Stimulated activated CD8-positive, alpha-beta memory T cell treated with anti-CD3 and anti-CD28 coated beads, Interleukin-15, amount 100 ng/mL, for 1 hour (primary cell): ENCODE results near the gene ISLR2.
"Not testable (repeated sequence)": the region's sequence is repeated elsewhere in the genome, so short reads cannot be mapped to it uniquely, and the experiment has no call there.

Experiments
- DNase-seq: peaks from one replicate; pipeline ENCODE4 v3.0.0-alpha.2; 2020; ENCODE audit warnings: low read depth

Gene ISLR2

GRCh38 chr15:74157868-74158827 is 27.8 kb downstream of the ISLR2 start:
- DNase-seq: no peak

- no peak for DNase-seq
Measured at GRCh38 chr15:74158855-74159650, 28.7 kb downstream of the ISLR2 start.

- DNase-seq: no peak
Measured at GRCh38 chr15:74159773-74160172, 29.4 kb downstream of the ISLR2 start.

- not testable (repeated sequence) for DNase-seq
Measured at GRCh38 chr15:74160390-74160789, 30.0 kb downstream of the ISLR2 start.

GRCh38 chr15:74162195-74162536 is 31.8 kb downstream of the ISLR2 start:
- DNase-seq: not testable (repeated sequence)

- DNase-seq: no peak
Measured at GRCh38 chr15:74165461-74165860, 35.1 kb downstream of the ISLR2 start.

GRCh38 chr15:74167891-74168331 is 37.5 kb downstream of the ISLR2 start:
- DNase-seq: no peak

GRCh38 chr15:74168711-74169126 is 38.3 kb downstream of the ISLR2 start:
- no peak for DNase-seq

GRCh38 chr15:74170071-74170844 is 39.9 kb downstream of the ISLR2 start:
- no peak for DNase-seq

- DNase-seq: no peak
Measured at GRCh38 chr15:74170875-74171578, 40.6 kb downstream of the ISLR2 start.

GRCh38 chr15:74171965-74172541 is 41.7 kb downstream of the ISLR2 start:
- no peak for DNase-seq

GRCh38 chr15:74172701-74173379 is 42.5 kb downstream of the ISLR2 start:
- DNase-seq: no peak

- no peak for DNase-seq
Measured at GRCh38 chr15:74173380-74174218, 43.2 kb downstream of the ISLR2 start, which contains the start of gene ISLR. Gene ISLR, plus strand, starts transcription at chr15:74173710. Its CDS starts 1,149 bp downstream, at chr15:74174859.

GRCh38 chr15:74174219-74174957 is 44.0 kb downstream of the ISLR2 start:
- DNase-seq: no peak

GRCh38 chr15:74174958-74175253 is 44.5 kb downstream of the ISLR2 start:
- no peak for DNase-seq

- DNase-seq: no peak
Measured at GRCh38 chr15:74175271-74176191, 45.1 kb downstream of the ISLR2 start.

- DNase-seq: no peak
Measured at GRCh38 chr15:74176262-74177214, 46.2 kb downstream of the ISLR2 start.
